Activated CD8-positive, alpha-beta memory T cell treated with anti-CD3 and anti-CD28 coated beads for 36 hours (primary cell): Measurements from ENCODE around the gene PLD5. TPM values are rescaled to one million over a fixed set of nuclear protein-coding genes. Genes with fewer than 3 reads are reported as not detected.
"Not testable (repeated sequence)": the region's sequence is repeated elsewhere in the genome, so short reads cannot be mapped to it uniquely, and the experiment has no call there.

ENCODE experiments used
- CTCF ChIA-PET: fragments of 350-600 bp; sonication (Branson Sonifier 250); formaldehyde crosslinking; loops from one replicate; lab custom pipeline; 2021; ENCODE audit warnings: antibody characterized with exemption; lab: Charles Lee
- POLR2A ChIA-PET: fragments of 350-600 bp; sonication (Branson Sonifier 250); formaldehyde crosslinking; loops from one replicate; lab custom pipeline; 2021; ENCODE audit warnings: antibody characterized with exemption; lab: Charles Lee
- total RNA-seq, 2 experiments: library from RNA; stranded (reverse); gene quantifications; one replicate each; pipeline ENCODE4 v1.2.3, GENCODE V29; 2021

PLD5 gene
- total RNA-seq, 2 experiments from 2014 or later: not detected

- ChIA-PET POLR2A (no interaction called here), CTCF (no interaction called here)
Observed at GRCh38 chr1:242515555-242515954, 8.9 kb downstream of the PLD5 start.

- ChIA-PET POLR2A (no interaction called here), CTCF (no interaction called here)
Observed at GRCh38 chr1:242506724-242507123, 17.8 kb downstream of the PLD5 start.

GRCh38 chr1:242489545-242489944, 35.0 kb downstream of the PLD5 start:
- POLR2A ChIA-PET: no interaction called here
- CTCF ChIA-PET: no interaction called here

DNA sequence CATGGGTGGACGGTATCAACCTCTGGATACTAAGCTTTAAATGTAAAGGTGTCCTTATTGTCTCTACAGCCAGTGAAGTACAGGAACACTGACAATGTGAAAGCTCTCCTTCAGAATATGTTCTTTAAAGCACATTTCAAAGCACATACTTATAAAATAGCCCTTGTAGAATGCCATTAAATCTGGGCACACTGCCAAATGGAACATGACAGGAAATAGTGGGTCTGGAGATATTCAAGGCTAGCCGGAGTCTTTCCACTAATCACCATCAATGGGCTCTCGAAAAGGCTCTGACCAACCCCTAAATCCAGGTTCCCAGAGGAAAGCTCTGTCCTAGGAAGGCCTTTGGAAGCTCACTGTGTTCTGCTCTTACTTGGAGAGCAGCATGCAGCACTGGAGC, 46.6 kb downstream of the PLD5 start:
- CTCF ChIA-PET: no interaction called here
- POLR2A ChIA-PET: no interaction called here

- ChIA-PET POLR2A (no interaction called here), CTCF (no interaction called here)
Observed at GRCh38 chr1:242470774-242471173, 53.7 kb downstream of the PLD5 start.

- ChIA-PET POLR2A (no interaction called here), CTCF (no interaction called here)
Observed at GRCh38 chr1:242468784-242469183, 55.7 kb downstream of the PLD5 start.

DNA sequence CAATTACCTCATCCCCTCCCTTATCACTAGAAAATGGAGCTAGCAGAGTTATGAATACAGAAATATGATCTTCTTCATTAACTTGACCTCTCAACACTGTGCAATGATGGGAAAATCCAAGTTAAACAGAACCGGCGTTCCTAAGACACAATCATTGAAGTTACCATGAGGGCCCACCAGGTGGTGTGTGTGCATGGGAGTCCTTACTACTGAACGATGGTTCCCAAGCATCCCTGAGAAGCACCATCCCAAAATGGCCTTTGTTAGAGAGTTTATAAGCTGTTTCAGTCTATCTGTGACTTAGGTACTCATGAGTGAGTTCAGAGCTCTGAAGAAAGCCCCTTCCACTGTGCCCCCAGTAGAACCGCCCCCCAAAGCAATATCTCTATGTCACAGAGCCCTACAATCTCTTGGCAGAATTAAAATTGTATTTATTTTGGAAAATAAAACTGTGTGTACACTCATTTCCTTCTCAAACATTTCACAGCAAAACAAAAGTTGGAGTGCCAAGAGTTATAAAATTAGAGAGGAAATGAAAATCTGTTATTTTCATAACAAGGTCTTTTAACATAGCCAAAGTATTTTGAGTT, 56.8 kb downstream of the PLD5 start:
- ChIA-PET CTCF (no interaction called here), POLR2A (interaction anchor here (0.6 kb wide), 1 partner anchor 928 kb away, joined by 3 read pairs; no protein-coding TSS in a partner anchor)

GRCh38 chr1:242462867-242463266, 61.6 kb downstream of the PLD5 start:
- ChIA-PET CTCF (no interaction called here), POLR2A (no interaction called here)

- POLR2A ChIA-PET, CTCF ChIA-PET: not testable (repeated sequence)
Observed at GRCh38 chr1:242459740-242460139, 64.8 kb downstream of the PLD5 start.

DNA sequence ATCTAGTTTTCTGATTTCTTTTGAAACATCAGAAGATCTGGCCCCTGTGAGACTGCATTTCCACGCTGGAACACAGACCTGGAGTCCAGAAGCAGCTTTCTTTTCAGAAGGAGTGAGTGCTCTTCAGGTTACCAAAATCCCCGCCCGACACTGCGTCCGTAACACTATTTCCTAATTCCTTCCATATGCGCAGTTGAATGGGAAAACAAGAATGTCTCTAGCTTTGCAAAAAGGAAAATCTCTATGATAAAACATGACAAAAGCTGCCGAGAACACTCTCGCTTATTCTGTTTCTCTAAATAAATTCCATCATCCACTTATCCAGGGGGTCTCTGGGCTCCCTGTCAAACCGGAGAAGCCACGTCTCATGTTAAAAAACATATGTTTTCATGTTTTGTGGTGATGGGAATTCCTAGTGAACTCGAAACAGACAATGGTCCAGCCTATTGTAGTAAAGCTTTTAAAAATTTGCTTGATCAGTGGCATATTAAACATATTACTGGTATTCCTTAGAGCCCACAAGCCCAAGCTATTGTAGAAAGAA, 67.7 kb downstream of the PLD5 start:
- ChIA-PET CTCF (no interaction called here), POLR2A (no interaction called here)

GRCh38 chr1:242455052-242455361, 69.5 kb downstream of the PLD5 start:
- ChIA-PET CTCF (no interaction called here), POLR2A (no interaction called here)

GRCh38 chr1:242454262-242455051, 70.0 kb downstream of the PLD5 start:
- POLR2A ChIA-PET: no interaction called here

GRCh38 chr1:242452573-242452972, 71.9 kb downstream of the PLD5 start:
- CTCF ChIA-PET: no interaction called here
- POLR2A ChIA-PET: no interaction called here

More at GRCh38 chr1:242454262-242455051, 70.0 kb downstream of the PLD5 start:
- CTCF ChIA-PET: no interaction called here

GRCh38 chr1:242449661-242450060, 74.8 kb downstream of the PLD5 start:
- POLR2A ChIA-PET: no interaction called here
- CTCF ChIA-PET: no interaction called here

DNA sequence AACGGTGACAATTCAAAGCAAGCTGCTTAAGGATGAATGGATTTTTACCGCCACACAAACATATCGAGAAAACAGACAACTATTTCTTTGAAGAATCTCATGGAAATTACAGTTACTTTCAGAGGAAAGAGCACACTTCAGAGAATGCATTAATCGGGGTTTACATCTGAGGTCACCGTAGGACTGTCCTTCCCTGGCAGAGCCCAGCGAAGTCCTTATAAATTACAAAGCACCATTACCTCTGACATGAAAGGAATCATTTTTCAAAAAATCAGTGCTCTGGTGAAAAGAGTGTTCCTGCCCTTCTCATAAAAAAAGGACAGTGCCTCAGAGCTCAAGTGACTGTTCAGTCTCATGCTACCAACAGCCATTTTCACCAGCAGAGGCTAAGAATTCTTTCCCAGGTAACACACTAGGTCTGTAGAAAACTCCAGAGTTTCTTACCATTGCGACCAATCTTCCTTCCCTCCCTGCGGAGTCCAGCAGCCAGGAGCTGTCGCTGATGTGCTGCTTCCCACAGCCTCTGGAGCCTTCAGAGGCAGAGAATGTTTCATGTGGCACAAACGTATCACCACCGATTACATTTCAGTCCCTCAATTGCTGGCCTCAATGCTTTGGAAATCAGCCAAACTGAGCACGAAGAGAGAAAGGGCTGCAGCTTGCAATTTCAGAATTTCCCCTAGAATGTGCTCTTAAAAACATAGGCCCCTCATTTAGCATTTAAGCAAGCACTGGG, 75.4 kb downstream of the PLD5 start:
- ChIA-PET POLR2A (no interaction called here), CTCF (no interaction called here)

DNA sequence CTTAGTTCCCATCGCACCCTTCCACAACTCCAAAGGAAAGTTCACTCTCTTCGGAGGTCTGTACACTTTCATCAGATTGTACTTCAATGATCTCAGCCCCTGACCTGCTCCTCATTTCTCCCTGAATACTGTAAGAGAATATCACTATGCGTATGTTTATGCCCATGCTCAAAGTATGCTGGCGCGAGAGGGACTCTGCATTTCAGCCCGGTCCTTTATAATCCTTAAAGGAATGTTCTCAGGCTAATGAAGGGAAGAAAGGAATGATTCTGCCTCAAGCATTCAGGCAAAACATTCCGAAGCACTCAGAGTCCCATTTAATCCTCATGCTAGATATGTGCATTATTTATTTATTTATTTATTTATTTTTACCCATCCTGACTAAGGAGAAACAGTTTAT, 76.8 kb downstream of the PLD5 start:
- CTCF ChIA-PET: no interaction called here
- POLR2A ChIA-PET: no interaction called here

DNA sequence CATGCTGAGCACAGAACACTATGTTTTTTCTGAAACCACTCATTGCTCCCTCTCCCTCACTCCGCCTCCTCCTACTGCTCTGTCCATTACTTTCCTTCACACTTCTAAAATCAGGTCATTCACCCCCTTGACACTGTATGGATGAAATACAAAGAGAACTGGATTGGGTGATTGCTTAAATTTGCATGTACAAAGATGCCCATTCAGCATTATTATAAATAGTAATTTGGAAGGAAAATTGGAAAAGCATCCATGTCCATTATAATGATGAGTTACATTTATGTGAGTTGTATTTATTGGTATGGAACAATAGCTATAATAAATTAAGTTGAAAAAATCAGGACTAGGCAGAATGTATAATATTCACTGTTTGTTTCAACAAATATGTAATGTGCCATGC, 83.7 kb downstream of the PLD5 start:
- ChIA-PET POLR2A (no interaction called here), CTCF (no interaction called here)

GRCh38 chr1:242435200-242435599, 89.3 kb downstream of the PLD5 start:
- ChIA-PET POLR2A (no interaction called here), CTCF (no interaction called here)

GRCh38 chr1:242432491-242433095, 91.9 kb downstream of the PLD5 start:
- CTCF ChIA-PET: no interaction called here
- POLR2A ChIA-PET: no interaction called here

DNA sequence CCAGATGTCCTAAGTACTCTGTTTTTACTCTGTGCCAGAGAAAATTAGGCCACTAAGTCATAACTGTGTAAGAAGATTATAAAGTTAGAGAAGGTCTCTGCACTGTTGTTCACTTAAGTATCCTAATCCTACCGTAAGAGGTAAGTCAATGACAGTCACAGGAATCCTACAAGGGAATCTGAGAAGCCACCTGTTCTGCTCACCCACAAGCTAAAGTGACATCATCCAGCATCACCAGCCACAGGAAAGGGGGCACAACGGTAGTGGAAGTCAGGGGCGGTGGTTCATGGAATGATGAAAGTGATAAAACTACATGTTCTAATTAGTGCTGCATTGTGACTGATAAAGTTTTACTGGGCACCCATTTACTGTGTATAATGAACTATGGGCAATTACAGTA, 92.7 kb downstream of the PLD5 start:
- POLR2A ChIA-PET: no interaction called here
- CTCF ChIA-PET: no interaction called here
